Stimulated activated naive CD8-positive, alpha-beta T cell treated with anti-CD3 and anti-CD28 coated beads, Interleukin-15, amount 100 ng/mL, for 72 hours (primary cell): ENCODE measurements around the gene ZNF333.
A peak's percentile ranks its signal among the peaks of the same experiment; 100 is the strongest.
"Not testable (repeated sequence)": the region's sequence is repeated elsewhere in the genome, so short reads cannot be mapped to it uniquely, and the experiment has no call there.

Source experiments
- ATAC-seq: fragments of 150-1000 bp; cut with Tn5 transposase; 2 replicates; pipeline ENCODE4 v1.10.0; 2021; ENCODE audit warnings: mild to moderate bottlenecking, moderate library complexity
- DNase-seq, 2 donors: peaks; one replicate each; pipeline ENCODE4 v3.0.0; 2021 to 2022
- H3K27ac Mint-ChIP-seq, 2 donors: one replicate each; pipeline ENCODE4 v1.8.0; 2022; ENCODE audit warnings: mild to moderate bottlenecking in 2 of 2, mixed read lengths in 2 of 2, moderate library complexity in 2 of 2
- H3K27me3 Mint-ChIP-seq: one replicate; pipeline ENCODE4 v1.8.0; 2022; ENCODE audit warnings: mixed read lengths
- H3K4me1 Mint-ChIP-seq: one replicate; pipeline ENCODE4 v1.8.0; 2022; ENCODE audit warnings: mild to moderate bottlenecking, mixed read lengths
- H3K4me3 Mint-ChIP-seq, 2 donors: one replicate each; pipeline ENCODE4 v1.8.0; 2022; ENCODE audit warnings: mild to moderate bottlenecking in 2 of 2, mixed read lengths in 2 of 2, moderate library complexity in 1 of 2
- H3K9me3 Mint-ChIP-seq, 2 donors: one replicate each; pipeline ENCODE4 v1.8.0; 2022; ENCODE audit warnings: mixed read lengths in 2 of 2

Gene ZNF333

DNA sequence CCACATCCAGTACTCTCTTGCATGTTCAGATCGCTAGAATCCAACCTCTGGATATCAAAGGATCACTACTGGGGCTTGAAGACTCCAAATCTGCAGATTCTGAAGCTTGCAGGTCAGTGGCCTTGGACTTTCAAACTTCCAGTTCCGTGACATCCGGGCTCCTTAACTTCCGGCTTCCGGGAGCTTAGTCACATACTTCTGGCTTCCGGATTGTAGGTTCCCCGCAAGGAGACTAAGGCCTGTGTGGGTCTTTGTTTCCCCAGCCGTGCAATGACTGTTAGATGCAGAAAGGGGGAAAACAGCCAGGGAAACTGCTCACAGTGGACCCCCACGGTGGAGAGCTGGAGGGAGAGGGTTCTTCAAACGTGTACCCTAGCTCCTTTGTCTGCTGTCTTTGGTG, 41.4 kb downstream of the ZNF333 start:
- H3K27ac Mint-ChIP-seq: no peak overlapping the region
- H3K4me1 Mint-ChIP-seq: no peaks in the 10 kb centered on the region
- ATAC-seq: no peak

DNA sequence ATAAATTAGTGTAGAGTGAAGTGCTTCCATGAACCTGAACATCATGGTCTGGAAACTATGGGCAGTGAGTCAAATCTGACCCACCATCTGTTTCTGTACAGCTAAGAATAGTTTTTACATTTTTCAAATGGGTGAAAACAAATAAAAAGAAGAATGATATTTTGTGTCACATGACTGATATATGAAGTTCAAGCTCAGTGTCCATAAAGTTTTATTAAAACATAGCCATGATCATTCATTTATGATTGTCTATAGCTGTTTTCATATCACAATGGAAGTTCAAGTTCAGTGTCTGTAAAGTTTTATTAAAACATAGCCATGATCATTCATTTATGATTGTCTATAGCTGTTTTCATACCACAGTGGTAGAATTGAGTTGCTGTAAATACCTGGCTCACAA, 42.7 kb downstream of the ZNF333 start:
- no peak for ATAC-seq
- no peak overlapping the region for H3K27ac Mint-ChIP-seq
- no peak for DNase-seq
- peaks cover 10 to 22% of the 10 kb centered on the region in 2 donors for H3K9me3 Mint-ChIP-seq
- no peaks in the 10 kb centered on the region for H3K27me3 Mint-ChIP-seq
- H3K4me3 Mint-ChIP-seq: no peak overlapping the region
- H3K4me1 Mint-ChIP-seq: no peaks in the 10 kb centered on the region

More for the DNA sequence above, 41.4 kb downstream of the ZNF333 start:
- no peak for DNase-seq
- no peaks in the 10 kb centered on the region for H3K27me3 Mint-ChIP-seq
- no peak overlapping the region for H3K4me3 Mint-ChIP-seq
- H3K9me3 Mint-ChIP-seq: peaks cover 16 to 31% of the 10 kb centered on the region in 2 donors

DNA sequence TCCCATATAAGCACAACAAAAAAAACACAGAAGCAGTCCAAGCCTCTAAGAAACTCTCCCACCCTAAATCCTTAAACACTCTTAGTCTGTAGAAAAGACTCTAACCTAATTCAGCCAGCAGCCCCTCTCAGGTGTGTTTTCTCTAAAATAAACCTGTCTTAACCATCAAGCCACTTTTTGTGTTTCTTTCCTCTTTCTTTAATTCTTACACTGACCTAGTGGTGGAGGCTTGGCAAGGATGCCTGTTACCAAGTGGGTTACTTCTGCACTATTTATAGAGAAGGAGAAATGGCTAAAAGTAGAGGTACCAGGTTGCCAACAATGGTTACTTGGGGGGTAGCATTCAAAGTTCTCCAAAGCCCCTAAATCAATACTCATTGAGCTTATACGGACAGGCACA, 43.7 kb downstream of the ZNF333 start:
- ATAC-seq: no peak
- H3K4me1 Mint-ChIP-seq: no peaks in the 10 kb centered on the region
- no peak overlapping the region for H3K4me3 Mint-ChIP-seq

DNA sequence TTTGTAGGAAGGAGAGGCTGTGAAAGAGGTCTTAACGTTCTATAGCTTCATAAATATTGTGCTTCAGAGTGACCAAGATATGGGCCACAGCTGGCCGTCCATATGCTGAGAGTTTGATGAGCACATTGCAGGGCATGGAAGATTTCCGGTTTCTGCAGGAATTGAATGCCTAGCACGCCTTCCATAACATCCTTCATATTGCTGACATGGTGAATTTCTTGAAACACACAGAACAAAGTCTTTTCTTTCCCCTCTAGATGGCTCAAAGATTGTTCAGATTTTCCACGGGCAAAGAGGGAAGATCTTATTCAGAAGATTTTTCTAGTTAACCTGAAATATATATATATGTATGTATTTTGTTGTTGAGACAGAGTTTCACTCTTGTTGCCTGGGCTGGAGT, 46.1 kb downstream of the ZNF333 start:
- no peaks in the 10 kb centered on the region for H3K4me1 Mint-ChIP-seq
- no peak overlapping the region for H3K4me3 Mint-ChIP-seq
- ATAC-seq (no peak), DNase-seq (no peak)
- peaks cover 0 to 2% of the 10 kb centered on the region in 2 donors for H3K9me3 Mint-ChIP-seq
- H3K27ac Mint-ChIP-seq: no peak overlapping the region
- no peaks in the 10 kb centered on the region for H3K27me3 Mint-ChIP-seq

More for the DNA sequence above, 43.7 kb downstream of the ZNF333 start:
- no peak for DNase-seq
- no peaks in the 10 kb centered on the region for H3K27me3 Mint-ChIP-seq
- H3K9me3 Mint-ChIP-seq: peaks cover 5 to 17% of the 10 kb centered on the region in 2 donors
- no peak overlapping the region for H3K27ac Mint-ChIP-seq

DNA sequence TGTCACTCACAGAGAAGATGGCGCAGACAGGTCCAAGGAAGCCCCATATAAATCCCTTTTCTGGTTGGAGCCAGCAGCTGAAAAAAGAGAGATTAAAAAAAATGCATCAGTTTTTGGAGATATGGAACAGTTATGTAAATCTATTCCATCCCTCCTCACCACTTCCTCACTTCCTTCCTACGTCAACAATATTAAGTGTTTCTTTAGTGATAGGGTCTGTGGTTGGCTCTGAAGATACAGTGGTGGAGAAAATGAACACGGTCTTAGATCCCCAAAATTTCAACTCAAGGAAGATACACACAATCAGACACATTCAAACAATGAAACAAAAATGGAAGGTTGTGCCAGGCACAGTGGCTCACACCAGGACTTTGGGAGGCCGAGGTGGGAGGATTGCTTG, 57.0 kb downstream of the ZNF333 start:
- DNase-seq (no peak), ATAC-seq (no peak)
- Mint-ChIP-seq H3K27ac (peak overlapping the region in 1 of 2 donors; percentile 49), H3K9me3 (no peaks in the 10 kb centered on the region), H3K27me3 (no peaks in the 10 kb centered on the region), H3K4me1 (no peaks in the 10 kb centered on the region), H3K4me3 (no peak overlapping the region)

DNA sequence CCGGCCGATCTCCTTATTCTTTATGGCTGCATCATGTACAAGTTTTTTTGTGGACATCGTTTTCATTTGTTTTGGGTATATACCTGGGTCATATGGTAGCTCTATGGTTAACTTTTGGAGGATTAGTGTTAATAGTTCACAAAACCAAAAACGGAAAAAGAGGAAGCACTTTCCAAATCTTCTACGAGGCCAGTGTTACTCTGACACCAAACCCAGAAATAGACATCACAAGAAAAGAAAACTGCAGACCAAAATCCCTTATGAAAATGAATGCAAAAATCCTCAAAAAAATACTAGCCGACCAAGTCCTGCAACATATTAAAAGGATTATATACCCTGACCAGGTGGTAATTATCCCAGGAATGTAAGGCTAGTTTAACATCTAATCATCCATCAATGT, 58.8 kb downstream of the ZNF333 start:
- no peak overlapping the region for H3K27ac Mint-ChIP-seq
- no peaks in the 10 kb centered on the region for H3K9me3 Mint-ChIP-seq
- no peaks in the 10 kb centered on the region for H3K4me1 Mint-ChIP-seq
- DNase-seq: no peak
- H3K4me3 Mint-ChIP-seq: no peak overlapping the region
- no peak for ATAC-seq
- no peaks in the 10 kb centered on the region for H3K27me3 Mint-ChIP-seq

DNA sequence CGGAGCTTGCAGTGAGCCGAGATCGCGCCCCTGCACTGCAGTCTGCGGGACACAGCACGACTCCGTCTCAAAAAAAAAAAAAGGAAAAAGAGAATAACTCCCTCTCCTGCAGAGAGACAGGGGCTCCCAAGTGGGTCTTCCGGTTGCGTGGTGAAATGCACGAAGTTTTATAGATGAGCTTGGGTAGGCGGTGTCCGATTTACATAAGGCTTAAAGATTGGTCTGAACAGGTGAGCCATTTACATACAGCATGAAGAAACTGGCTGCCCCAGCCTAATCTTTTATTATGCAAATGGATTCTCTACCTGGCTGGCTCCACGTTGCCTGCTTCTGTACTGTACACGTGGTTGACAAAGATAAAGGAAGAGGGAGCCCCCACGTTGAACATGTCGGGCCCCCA, 69.0 kb downstream of the ZNF333 start:
- ATAC-seq (no peak), DNase-seq (no peak)
- Mint-ChIP-seq H3K4me1 (no peaks in the 10 kb centered on the region), H3K4me3 (no peak overlapping the region), H3K27ac (no peak overlapping the region), H3K9me3 (peaks cover 0 to 7% of the 10 kb centered on the region in 2 donors), H3K27me3 (peaks cover 3% of the 10 kb centered on the region)

DNA sequence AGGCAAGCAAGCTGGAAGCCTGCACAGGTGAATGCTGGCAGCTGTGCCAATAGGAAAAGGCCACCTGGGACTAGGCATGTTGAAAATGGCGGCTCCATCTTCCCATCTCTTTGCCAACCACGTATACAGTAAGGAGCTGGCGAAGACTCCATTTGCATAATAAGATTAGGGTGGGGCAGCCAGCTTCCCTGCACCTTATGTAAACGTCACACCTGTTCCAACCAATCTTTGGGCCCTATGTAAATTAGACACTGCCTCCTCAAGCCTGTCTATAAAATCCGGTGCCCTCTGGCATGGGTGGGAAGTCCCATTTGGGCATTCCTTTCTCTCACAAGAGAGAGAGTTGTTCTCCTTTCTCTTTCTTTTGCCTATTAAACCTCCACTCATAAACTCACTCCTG, 71.8 kb downstream of the ZNF333 start:
- peaks cover 26% of the 10 kb centered on the region for H3K27me3 Mint-ChIP-seq
- H3K4me1 Mint-ChIP-seq: no peaks in the 10 kb centered on the region
- H3K4me3 Mint-ChIP-seq: no peak overlapping the region
- H3K27ac Mint-ChIP-seq: no peak overlapping the region
- ATAC-seq (no peak), DNase-seq (no peak)
- peaks cover 0 to 7% of the 10 kb centered on the region in 2 donors for H3K9me3 Mint-ChIP-seq

DNA sequence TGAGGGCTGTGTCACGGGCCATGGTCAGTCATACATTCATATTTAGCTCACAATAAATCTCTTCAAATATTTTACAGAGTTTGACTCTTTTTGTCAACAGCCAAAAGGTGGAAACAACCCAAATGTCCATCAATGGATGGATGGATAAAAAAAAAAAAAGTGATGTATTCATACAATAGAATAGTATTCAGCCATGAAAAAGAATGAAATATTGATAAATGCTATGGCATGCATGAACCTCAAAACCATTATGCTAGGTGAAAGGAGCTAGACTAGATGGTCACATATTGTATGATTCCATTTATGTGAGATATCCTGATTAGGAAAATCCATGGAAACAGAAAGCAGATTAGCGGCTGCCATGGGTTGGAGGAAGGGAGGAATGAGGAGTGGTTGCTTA, 72.3 kb downstream of the ZNF333 start:
- no peak for DNase-seq
- Mint-ChIP-seq H3K27ac (no peak overlapping the region), H3K27me3 (peaks cover 26% of the 10 kb centered on the region), H3K9me3 (peaks cover 0 to 7% of the 10 kb centered on the region in 2 donors), H3K4me1 (no peaks in the 10 kb centered on the region), H3K4me3 (no peak overlapping the region)
- ATAC-seq: no peak

DNA sequence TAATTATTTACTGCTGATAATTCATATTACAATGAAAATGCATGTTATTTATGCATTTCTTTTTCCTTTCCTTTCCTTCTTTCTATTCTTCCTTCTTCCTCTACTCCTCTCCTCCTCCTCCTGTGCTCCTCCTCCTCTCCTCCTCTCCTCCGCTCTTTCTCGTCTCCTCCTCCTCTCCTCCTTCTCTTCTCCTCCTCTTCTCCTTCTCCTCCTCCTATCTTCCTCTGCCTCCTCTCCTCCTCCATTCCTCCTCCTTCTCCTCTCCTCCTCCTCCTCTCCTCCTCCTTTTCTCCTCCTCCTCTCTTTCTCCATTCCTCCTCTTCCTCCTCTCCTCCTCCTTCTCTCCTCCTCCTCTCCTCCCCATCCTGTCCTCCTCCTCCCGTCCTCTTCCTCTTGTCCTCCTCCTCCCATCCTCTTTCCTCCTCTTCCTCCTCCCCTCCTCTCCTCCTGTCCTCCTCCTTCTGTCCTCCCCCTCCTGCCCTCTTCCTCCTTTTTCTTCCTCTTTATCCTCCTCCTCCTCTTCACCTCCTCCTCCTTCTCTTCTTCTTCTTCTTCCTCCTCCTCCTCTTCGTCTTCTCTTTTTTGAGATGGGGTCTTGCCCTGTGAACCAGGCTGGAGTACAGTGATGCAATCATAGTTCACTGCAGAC, 73.8 kb downstream of the ZNF333 start:
- no peaks in the 10 kb centered on the region for H3K4me1 Mint-ChIP-seq
- DNase-seq: no peak
- H3K9me3 Mint-ChIP-seq: peaks cover 0 to 7% of the 10 kb centered on the region in 2 donors
- H3K4me3 Mint-ChIP-seq: no peak overlapping the region
- H3K27me3 Mint-ChIP-seq: peaks cover 26% of the 10 kb centered on the region
- no peak for ATAC-seq
- H3K27ac Mint-ChIP-seq: peak overlapping the region in 1 of 2 donors; percentile 72

DNA sequence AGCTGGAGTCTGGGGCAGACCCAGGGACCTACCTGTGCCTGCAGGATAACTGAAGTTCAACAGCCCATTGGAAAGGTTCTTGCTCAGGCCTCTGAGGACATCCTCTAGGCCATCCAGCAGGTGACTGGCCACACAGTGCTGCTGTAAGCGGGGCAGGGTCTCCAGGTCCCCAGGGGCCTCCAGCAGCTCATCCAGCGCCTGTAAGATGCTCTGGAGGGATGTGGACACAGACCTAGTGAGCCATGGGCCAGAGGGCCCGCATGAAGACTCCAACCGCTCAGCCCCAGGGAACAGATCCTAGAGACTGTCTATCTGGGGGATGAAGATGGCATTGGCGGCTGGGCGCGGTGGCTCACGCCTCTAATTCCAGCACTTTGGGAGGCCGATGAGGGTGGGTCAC, 74.6 kb downstream of the ZNF333 start:
- ATAC-seq: no peak

DNA sequence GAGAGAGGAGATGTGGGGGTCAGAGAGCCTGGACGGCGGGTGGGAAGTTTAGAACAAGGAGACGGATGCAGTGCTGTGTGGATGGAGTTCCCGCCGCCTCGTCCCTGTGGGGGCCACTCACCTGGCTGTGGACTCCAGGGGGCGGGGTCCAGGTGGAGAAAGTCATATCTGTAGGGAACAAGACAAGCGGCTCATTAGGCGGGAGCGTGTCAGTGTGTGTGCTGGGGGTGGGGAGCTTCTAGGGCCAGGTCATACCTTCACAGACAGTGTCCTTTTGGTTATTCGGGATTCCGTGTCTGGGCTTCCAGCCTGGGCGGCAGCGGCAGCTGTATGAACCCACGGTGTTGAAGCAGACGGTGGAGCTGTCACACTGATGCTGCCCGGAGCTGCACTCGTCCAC, 75.6 kb downstream of the ZNF333 start:
- not testable (repeated sequence) for H3K4me3 Mint-ChIP-seq, H3K4me1 Mint-ChIP-seq, DNase-seq, H3K27ac Mint-ChIP-seq, H3K9me3 Mint-ChIP-seq
- peak; percentile 33 for ATAC-seq
- H3K27me3 Mint-ChIP-seq: peaks cover 26% of the 10 kb centered on the region

More for the DNA sequence above, 74.6 kb downstream of the ZNF333 start:
- DNase-seq: no peak
- peaks cover 0 to 7% of the 10 kb centered on the region in 2 donors for H3K9me3 Mint-ChIP-seq
- peaks cover 26% of the 10 kb centered on the region for H3K27me3 Mint-ChIP-seq
- no peak overlapping the region for H3K27ac Mint-ChIP-seq
- no peak overlapping the region for H3K4me3 Mint-ChIP-seq
- no peaks in the 10 kb centered on the region for H3K4me1 Mint-ChIP-seq

DNA sequence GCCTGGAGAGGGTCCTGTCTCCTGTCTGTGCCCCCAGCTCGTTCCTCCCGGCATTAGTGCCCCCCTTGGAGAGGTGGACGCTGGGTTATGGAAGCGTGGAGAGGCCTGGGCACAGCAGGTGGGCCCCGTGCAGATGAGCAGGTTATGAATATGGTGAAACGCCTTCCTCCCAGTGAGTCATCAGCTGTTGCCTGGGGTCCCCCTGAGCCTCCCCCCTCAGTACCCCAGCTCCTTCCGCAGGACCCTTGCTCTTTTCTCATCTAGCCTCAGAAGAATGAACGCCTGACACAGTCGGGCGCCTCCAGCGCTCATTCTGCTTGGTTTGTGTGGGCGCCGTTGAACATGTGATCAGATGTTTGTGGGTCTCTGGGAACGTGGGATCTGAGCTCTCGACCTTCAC, 76.0 kb downstream of the ZNF333 start:
- not testable (repeated sequence) for H3K9me3 Mint-ChIP-seq, DNase-seq, H3K4me3 Mint-ChIP-seq, H3K4me1 Mint-ChIP-seq, H3K27ac Mint-ChIP-seq
- peak; percentile 12 for ATAC-seq
- peaks cover 26% of the 10 kb centered on the region for H3K27me3 Mint-ChIP-seq

DNA sequence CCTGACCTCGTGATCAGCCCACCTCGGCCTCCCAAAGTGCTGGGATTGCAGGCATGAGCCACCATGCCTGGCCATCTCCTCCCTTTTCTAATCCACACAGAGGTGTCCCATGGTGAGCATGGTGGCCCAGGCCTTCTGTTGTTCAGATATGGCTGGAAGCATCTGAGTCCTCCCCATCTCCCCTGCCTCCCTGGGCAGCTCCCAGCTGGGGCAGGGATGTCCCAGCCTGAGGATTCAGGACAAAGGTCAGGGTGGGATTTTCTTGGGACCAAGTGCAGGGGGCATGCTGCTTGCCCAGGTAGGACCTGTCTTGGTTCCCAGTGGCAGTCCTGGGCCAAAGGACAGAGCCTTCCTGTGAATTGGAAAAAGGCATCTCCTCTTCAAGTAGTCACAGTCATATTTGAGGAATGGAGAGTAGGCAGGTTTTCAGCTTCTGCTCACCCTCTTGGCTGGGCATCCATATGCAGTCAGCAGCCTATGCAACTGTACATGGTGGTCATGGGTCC, 77.7 kb downstream of the ZNF333 start:
- Mint-ChIP-seq H3K4me1 (no peaks in the 10 kb centered on the region), H3K27me3 (peaks cover 26% of the 10 kb centered on the region), H3K4me3 (no peak overlapping the region), H3K9me3 (no peaks in the 10 kb centered on the region), H3K27ac (no peak overlapping the region)
- ATAC-seq (no peak), DNase-seq (no peak)

DNA sequence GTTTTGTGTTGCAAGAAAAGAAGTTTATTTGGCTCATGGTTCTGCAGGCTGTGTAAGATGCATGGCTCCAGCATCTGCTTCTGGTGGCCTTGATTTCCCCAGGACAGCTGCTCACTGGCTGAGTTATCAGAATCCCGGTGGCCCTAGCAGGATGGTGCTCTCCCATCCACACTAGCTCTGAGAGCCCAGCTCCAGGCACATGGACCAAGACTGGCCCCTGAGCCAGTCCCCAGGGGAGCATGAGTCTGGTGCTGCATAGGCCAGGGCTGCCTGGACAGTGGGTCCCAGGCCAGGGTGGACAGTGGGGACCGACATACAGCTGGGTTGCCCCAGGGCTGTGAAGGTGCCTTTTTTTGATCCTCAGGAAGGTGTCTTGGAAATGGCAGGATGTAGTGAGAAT, 78.2 kb downstream of the ZNF333 start:
- H3K9me3 Mint-ChIP-seq: no peaks in the 10 kb centered on the region
- DNase-seq (no peak), ATAC-seq (no peak)
- no peak overlapping the region for H3K4me3 Mint-ChIP-seq
- H3K27ac Mint-ChIP-seq: peak overlapping the region in 1 of 2 donors; percentile 13
- H3K4me1 Mint-ChIP-seq: no peaks in the 10 kb centered on the region
- H3K27me3 Mint-ChIP-seq: peaks cover 27% of the 10 kb centered on the region

DNA sequence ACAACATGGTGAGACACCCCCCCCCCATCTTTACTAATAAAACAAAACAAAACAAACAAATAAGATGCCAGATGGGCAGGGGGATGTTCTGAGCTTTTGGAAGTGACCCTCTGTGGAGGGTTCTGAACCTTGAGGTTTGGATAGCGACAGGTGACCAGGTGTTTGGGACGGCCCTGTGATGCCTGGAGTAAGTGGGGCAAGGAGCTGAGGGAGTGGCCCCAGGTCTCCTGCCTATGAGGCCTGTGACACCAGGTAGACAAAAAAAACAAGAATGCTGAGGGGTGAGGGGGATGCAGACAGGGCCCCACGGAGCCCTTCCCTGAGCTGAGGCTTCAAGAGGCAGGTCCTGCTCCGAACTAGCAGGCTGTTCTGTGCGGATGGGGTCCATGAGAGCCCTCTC, 79.4 kb downstream of the ZNF333 start:
- Mint-ChIP-seq H3K9me3 (no peaks in the 10 kb centered on the region), H3K4me1 (no peaks in the 10 kb centered on the region), H3K27me3 (peaks cover 33% of the 10 kb centered on the region), H3K27ac (no peak overlapping the region), H3K4me3 (no peak overlapping the region)
- ATAC-seq (no peak), DNase-seq (no peak)

DNA sequence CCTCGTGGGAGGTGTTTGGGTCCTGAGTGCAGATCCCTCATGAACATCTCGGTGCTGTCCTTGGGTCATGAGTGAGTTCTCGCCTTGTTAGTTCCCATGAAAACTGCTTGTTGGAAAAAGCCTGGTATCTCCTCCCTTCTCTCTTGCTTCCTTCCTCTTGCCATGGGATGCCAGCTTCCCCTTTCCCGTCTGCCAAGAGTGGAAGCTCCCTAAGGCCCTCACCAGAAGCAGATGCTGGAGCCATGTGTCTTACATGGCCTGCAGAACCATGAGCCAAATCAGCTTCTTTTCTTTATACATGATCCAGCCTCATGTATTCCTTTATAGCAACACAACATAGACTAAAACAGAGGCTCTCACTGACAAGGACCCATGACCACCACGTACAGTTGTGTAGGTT, 80.3 kb downstream of the ZNF333 start:
- H3K27ac Mint-ChIP-seq: no peak overlapping the region
- H3K9me3 Mint-ChIP-seq: no peaks in the 10 kb centered on the region
- no peaks in the 10 kb centered on the region for H3K4me1 Mint-ChIP-seq

More for the DNA sequence above, 80.3 kb downstream of the ZNF333 start:
- ATAC-seq (no peak), DNase-seq (no peak)
- Mint-ChIP-seq H3K4me3 (no peak overlapping the region), H3K27me3 (peaks cover 29% of the 10 kb centered on the region)
